Endodermal cell (in vitro differentiated cells): Measurements from ENCODE around the gene KLHL17. TPM values are rescaled to one million over a fixed set of nuclear protein-coding genes. Genes with fewer than 3 reads are reported as not detected.

Source experiments
- DNase-seq: peaks from one replicate; pipeline ENCODE4 v3.0.0-alpha.2; 2017
- H3K27ac ChIP-seq: 2 replicates; pipeline ENCODE4 v1.5.1; 2013; ENCODE audit warnings: mild to moderate bottlenecking, low read depth, low read length, moderate library complexity
- H3K27me3 ChIP-seq: 2 replicates; pipeline ENCODE4 v1.6.1; 2013; ENCODE audit warnings: mild to moderate bottlenecking, low read length, moderate library complexity; ENCODE audit not compliant: insufficient read depth, control insufficient read depth, poor library complexity, severe bottlenecking
- H3K36me3 ChIP-seq: 2 replicates; pipeline ENCODE4 v1.7.0; 2013; ENCODE audit warnings: mild to moderate bottlenecking, low read length, moderate library complexity; ENCODE audit not compliant: control insufficient read depth, insufficient read depth
- H3K4me1 ChIP-seq: one replicate; pipeline ENCODE4 v1.7.0; 2013; ENCODE audit warnings: low read length; ENCODE audit not compliant: control insufficient read depth, insufficient read depth
- H3K4me3 ChIP-seq: 2 replicates; pipeline ENCODE4 v1.5.1; 2013; ENCODE audit warnings: mild to moderate bottlenecking, low read length, moderate library complexity
- H3K9ac ChIP-seq: 2 replicates; pipeline ENCODE4 v1.6.1; 2013; ENCODE audit warnings: mild to moderate bottlenecking, low read length, moderate library complexity; ENCODE audit not compliant: poor library complexity, severe bottlenecking; ENCODE audit errors: extremely low read depth
- H3K9me3 ChIP-seq: 2 replicates; pipeline ENCODE4 v1.6.1; 2013; ENCODE audit warnings: mild to moderate bottlenecking, low read length, moderate library complexity; ENCODE audit not compliant: control insufficient read depth
- H3K27ac Mint-ChIP-seq: 2 replicates; pipeline ENCODE4 v1.8.0; 2020; ENCODE audit warnings: mixed read lengths
- H3K27me3 Mint-ChIP-seq: 2 replicates; pipeline ENCODE4 v1.8.0; 2021; ENCODE audit warnings: mild to moderate bottlenecking, mixed read lengths; ENCODE audit not compliant: insufficient read depth
- H3K36me3 Mint-ChIP-seq: 2 replicates; pipeline ENCODE4 v1.8.0; 2020; ENCODE audit warnings: low read depth, mixed read lengths
- H3K4me1 Mint-ChIP-seq: 2 replicates; pipeline ENCODE4 v1.8.0; 2020; ENCODE audit warnings: mixed read lengths
- H3K4me3 Mint-ChIP-seq: 2 replicates; pipeline ENCODE4 v1.8.0; 2020; ENCODE audit warnings: mild to moderate bottlenecking, moderate library complexity, mixed read lengths
- H3K9me3 Mint-ChIP-seq: 2 replicates; pipeline ENCODE4 v1.8.0; 2020; ENCODE audit warnings: mild to moderate bottlenecking, mixed read lengths
- WGBS, 2 experiments: methylation state at CpG; one replicate each; pipeline versions ENCODE4 v1.1.5 to v1.1.7; 2013; ENCODE audit warnings: missing lambda C conversion rate in 2 of 2, mixed read lengths in 1 of 2; ENCODE audit not compliant: insufficient coverage in 1 of 2, insufficient read length in 1 of 2; 5-methylcytosine and 5-hydroxymethylcytosine counted together
- total RNA-seq, 2 donors: library from RNA; stranded (reverse); fragmentation: NEBNext Ultra II Directional in 1 of 2; extraction: Animal tissue kit (Norgen Biotek cat#: 25700) in 1 of 2; gene quantifications; 2 replicates in 1 of 2; 3 replicates in 1 of 2; pipeline ENCODE4 v1.2.1, GENCODE V29; 2021
- TF ChIP-seq, protein P1 (sequence below): fragments of 200-600 bp; sonication (generic); conservative IDR thresholded peaks from 2 replicates; pipeline ENCODE4 v1.5.0; 2021; ENCODE audit warnings: antibody characterized with exemption, mild to moderate bottlenecking

The KLHL17 gene
- total RNA-seq, 2 donors from 2014 or later: 49.2 to 58.2 TPM

DNA sequence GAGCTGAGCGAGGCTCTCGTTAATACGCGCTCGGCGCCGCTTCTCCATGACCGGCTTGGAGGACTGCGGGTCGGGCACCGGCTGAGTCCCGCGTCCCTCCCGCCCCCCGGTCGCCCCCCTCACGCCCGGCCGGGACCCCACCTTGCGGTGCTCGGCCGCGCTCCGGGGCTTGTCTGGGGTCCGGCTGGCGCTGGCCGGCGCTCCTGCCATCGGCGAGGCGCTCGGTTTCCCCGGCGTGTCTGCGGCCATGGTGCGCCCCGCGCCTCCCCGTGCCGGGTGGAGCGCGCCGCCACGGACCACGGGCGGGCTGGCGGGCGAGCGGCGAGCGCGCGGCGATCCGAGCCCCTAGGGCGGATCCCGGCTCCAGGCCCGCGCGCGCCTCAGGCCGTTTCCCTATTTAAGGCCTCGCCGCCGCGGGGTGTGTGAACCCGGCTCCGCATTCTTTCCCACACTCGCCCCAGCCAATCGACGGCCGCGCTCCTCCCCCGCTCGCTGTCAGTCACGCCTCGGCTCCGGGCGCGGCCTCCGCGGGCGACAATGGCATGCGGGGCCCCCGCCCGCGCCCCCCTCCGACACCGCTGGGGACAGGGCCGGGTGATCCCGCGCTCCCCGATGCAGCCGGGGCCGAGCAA lies 39.5 kb downstream of the KLHL17 start, which contains the start of gene HES4:
TSS of gene HES4 (minus strand) at position 373 of the 632 bp plus-strand sequence. CDS start at position 249, 124 bp downstream.
- Histone ChIP-seq H3K9me3 (no peaks in the 10 kb centered on the region), H3K4me1 (peaks cover 12% of the 10 kb centered on the region), H3K27ac (peak within 1 kb of the TSS; percentile 100), H3K27me3 (peaks cover 16% of the 10 kb centered on the region), H3K4me3 (peak within 1 kb of the TSS; percentile 81), H3K9ac (peak within 1 kb of the TSS; percentile 95), H3K36me3 (no peaks in the 10 kb centered on the region)
- peaks cover 15% of the 10 kb centered on the region for H3K4me1 Mint-ChIP-seq
- peak; percentile 97 for DNase-seq
- peak within 1 kb of the TSS; percentile 96 for H3K27ac Mint-ChIP-seq
- no peaks in the 10 kb centered on the region for H3K36me3 Mint-ChIP-seq
- peaks cover 67% of the 10 kb centered on the region for H3K27me3 Mint-ChIP-seq
- no peaks in the 10 kb centered on the region for H3K9me3 Mint-ChIP-seq
- 0 to 1% methylated on average over 38 to 94 of the region's 95 CpGs for WGBS, 2 experiments
- TF ChIP-seq, protein P1, sequence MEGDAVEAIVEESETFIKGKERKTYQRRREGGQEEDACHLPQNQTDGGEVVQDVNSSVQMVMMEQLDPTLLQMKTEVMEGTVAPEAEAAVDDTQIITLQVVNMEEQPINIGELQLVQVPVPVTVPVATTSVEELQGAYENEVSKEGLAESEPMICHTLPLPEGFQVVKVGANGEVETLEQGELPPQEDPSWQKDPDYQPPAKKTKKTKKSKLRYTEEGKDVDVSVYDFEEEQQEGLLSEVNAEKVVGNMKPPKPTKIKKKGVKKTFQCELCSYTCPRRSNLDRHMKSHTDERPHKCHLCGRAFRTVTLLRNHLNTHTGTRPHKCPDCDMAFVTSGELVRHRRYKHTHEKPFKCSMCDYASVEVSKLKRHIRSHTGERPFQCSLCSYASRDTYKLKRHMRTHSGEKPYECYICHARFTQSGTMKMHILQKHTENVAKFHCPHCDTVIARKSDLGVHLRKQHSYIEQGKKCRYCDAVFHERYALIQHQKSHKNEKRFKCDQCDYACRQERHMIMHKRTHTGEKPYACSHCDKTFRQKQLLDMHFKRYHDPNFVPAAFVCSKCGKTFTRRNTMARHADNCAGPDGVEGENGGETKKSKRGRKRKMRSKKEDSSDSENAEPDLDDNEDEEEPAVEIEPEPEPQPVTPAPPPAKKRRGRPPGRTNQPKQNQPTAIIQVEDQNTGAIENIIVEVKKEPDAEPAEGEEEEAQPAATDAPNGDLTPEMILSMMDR: no peak
- peak within 1 kb of the TSS; percentile 59 for H3K4me3 Mint-ChIP-seq

DNA sequence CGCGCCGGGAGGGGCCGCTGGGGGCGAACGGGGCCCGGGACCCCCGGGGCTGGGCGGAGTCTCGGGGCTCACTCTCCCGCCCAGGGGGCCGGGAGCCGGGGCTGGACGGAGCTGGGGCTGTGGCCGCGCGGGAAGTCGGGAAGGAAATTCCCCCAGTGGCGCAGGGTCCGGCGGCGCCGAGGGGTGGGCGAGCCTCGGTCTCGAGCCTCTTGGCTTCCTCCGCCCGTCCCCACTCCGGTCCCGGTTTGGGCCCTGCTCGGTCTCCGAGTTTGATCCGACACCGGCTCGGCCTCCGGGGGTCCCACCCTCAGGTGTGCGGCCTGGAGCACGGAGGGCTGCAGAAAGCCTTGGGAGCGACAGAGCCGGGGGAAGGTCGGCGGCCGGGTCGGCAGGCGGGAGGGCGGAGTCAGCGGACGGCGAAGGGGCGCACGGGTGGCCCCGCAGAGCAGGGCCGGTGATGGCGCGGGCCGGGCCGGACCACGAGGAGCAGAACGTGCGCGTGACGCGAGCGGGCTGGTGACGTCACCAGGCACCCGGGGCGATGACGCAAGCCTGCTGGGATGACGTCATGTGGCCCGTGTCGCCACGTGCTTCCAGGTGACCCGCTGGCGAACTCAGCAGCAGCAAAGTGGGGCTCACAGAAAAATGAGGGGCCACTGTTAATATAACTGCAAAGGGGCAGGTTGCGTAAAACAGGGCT lies 40.1 kb downstream of the KLHL17 start:
- H3K27ac Mint-ChIP-seq: peak overlapping the region; percentile 96
- TF ChIP-seq, protein P1: no peak
- Histone ChIP-seq H3K27me3 (peaks cover 16% of the 10 kb centered on the region), H3K9ac (peak overlapping the region; percentile 95), H3K27ac (peak overlapping the region; percentile 100), H3K4me1 (peaks cover 16% of the 10 kb centered on the region), H3K4me3 (peak overlapping the region; percentile 81), H3K36me3 (no peaks in the 10 kb centered on the region), H3K9me3 (no peaks in the 10 kb centered on the region)
- 2 to 4% methylated on average over 29 to 75 of the region's 75 CpGs for WGBS, 2 experiments
- peak; percentile 91 for DNase-seq
- no peaks in the 10 kb centered on the region for H3K9me3 Mint-ChIP-seq
- H3K4me1 Mint-ChIP-seq: peaks cover 21% of the 10 kb centered on the region
- peak overlapping the region; percentile 59 for H3K4me3 Mint-ChIP-seq
- peaks cover 63% of the 10 kb centered on the region for H3K27me3 Mint-ChIP-seq
- no peaks in the 10 kb centered on the region for H3K36me3 Mint-ChIP-seq

DNA sequence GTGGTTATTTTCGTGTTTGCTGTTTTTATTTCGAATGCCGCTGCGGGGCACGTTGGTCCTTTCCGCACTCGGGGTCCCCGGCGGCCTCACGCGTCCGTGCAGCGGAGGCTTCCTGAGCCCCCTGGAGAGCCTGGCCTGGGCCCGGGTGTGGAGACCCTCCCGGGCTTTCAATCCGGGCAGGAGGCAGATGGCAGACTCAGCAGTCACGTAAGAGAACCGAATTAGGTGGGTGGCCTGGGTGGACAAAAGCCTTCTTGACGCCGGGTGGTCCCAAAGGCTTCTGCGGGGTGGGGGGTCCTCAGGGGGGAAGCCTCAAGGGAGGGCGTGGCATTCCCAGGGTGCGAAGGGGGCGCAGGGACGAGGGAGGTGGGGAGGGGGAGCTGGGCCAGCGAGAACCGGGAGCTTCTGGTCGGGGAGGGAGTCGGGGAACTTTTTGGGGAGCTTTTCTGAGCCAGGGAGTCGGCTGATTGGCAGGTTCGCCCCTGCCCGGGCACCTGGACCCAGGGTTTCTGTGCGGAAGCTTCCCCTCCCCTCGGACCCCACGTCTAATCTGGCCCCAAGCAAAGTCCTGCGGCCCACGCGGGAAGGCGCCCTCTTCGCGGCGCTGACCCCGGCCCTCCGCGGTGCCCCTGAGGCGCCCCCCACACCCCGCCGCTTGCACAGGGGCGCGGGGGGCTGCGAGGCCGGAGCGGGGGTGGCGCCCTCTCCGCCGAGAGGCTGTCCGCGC lies 40.8 kb downstream of the KLHL17 start:
- Histone ChIP-seq H3K9me3 (no peaks in the 10 kb centered on the region), H3K27ac (peak overlapping the region; percentile 100), H3K27me3 (peaks cover 16% of the 10 kb centered on the region), H3K9ac (peak overlapping the region; percentile 95), H3K4me3 (peak overlapping the region; percentile 81), H3K36me3 (no peaks in the 10 kb centered on the region), H3K4me1 (peaks cover 23% of the 10 kb centered on the region)
- WGBS, 2 experiments: 5 to 6% methylated on average over 33 to 58 of the region's 58 CpGs
- peak; percentile 73 for DNase-seq
- TF ChIP-seq, protein P1: no peak
- H3K9me3 Mint-ChIP-seq: no peaks in the 10 kb centered on the region
- peak overlapping the region; percentile 59 for H3K4me3 Mint-ChIP-seq
- H3K27ac Mint-ChIP-seq: peak overlapping the region; percentile 96
- peaks cover 57% of the 10 kb centered on the region for H3K27me3 Mint-ChIP-seq
- peaks cover 23% of the 10 kb centered on the region for H3K4me1 Mint-ChIP-seq
- no peaks in the 10 kb centered on the region for H3K36me3 Mint-ChIP-seq
